ENCODE data around the gene ETDA. TPM values are rescaled to one million over a fixed set of nuclear protein-coding genes. Genes with fewer than 3 reads are reported as not detected.
"Not testable (repeated sequence)": the region's sequence is repeated elsewhere in the genome, so short reads cannot be mapped to it uniquely, and the experiment has no call there.

The ETDA gene
- total RNA-seq: not detected
- not detected for total RNA-seq (2013)

DNA sequence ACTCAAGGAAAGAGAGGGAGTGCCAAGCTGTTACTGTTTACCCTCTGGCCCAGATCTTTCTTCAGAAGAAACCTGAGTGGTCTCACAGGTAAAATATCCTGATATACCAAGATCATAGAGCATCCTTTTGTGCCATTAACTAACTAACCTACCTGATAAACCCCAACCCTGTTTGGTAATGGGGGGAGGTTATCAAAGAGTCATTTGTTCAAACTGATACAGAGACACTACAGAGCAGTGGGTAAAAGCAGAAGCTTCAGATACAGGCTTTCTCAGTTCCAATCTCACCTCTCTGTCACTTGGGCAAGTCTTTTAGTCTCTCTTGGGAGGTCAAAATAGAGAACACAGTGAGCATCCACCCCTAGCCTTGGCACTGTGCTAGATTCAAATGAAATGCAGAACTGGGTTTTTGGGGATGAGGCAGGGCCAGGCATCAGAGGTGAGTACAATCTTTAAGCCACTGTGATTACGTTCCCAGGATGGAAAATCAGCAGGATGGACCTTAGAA is at the start of gene ETDA:
TSS of gene ETDA (plus strand) at position 51 of the 508 bp plus-strand sequence. CDS start 1,216 bp downstream, outside the sequence.
- intact Hi-C loops (cut with micrococcal nuclease); H3K4me3 Mint-ChIP-seq; H3K9me3 Mint-ChIP-seq; H3K27ac ChIP-seq (ENCODE audit: low read length); ATAC-seq; H3K4me1 ChIP-seq (ENCODE audit: control insufficient read depth, insufficient read depth, low read length); H3K36me3 ChIP-seq (ENCODE audit: control insufficient read depth, insufficient read depth, low read length); DNase-seq; H3K27me3 Mint-ChIP-seq (ENCODE audit: low read depth in 2 of 2); H3K27ac Mint-ChIP-seq; H3K9me3 ChIP-seq (ENCODE audit: control insufficient read depth, insufficient read depth, low read length); H3K4me3 ChIP-seq (ENCODE audit: low read length); H3K36me3 Mint-ChIP-seq; H3K27me3 ChIP-seq (ENCODE audit: control insufficient read depth, insufficient read depth, low read length); H3K4me1 Mint-ChIP-seq: not testable (repeated sequence)
- no CpG with 5 or more reads among the region's 1 CpG for WGBS (ENCODE audit: insufficient coverage)

DNA sequence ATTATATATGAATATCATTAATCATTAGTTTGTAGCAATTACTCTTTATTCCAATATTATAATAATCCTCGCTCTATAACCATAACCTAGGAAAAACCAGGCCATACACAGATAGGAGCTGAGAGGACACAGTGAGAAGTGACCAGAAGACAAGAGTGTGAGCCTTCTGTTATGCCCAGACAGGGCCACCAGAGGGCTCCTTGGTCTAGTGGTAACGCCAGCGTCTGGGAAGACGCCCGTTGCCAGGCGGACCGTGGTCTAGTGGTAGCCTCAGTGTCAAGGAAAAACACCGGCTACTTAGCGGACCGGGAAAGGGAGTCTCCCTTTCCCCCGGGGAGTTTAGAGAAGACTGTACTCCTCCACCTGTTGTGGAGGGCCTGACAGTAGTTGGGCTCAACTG is 45.4 kb upstream of the ETDA start:
- H3K9me3 Mint-ChIP-seq; H3K27ac ChIP-seq (ENCODE audit: low read length); H3K4me3 ChIP-seq (ENCODE audit: low read length); H3K4me3 Mint-ChIP-seq; H3K36me3 ChIP-seq (ENCODE audit: control insufficient read depth, insufficient read depth, low read length); H3K4me1 Mint-ChIP-seq; H3K36me3 Mint-ChIP-seq; H3K27me3 ChIP-seq (ENCODE audit: control insufficient read depth, insufficient read depth, low read length); H3K4me1 ChIP-seq (ENCODE audit: control insufficient read depth, insufficient read depth, low read length); H3K9me3 ChIP-seq (ENCODE audit: control insufficient read depth, insufficient read depth, low read length); ATAC-seq; intact Hi-C loops (cut with micrococcal nuclease); H3K27ac Mint-ChIP-seq: not testable (repeated sequence)
- DNase-seq: peak in 1 of 2 donors; percentile 2
- H3K27me3 Mint-ChIP-seq (ENCODE audit: low read depth in 2 of 2): peaks cover 8 to 59% of the 10 kb centered on the region in 2 donors
- WGBS (ENCODE audit: insufficient coverage): 30% methylated on average over 10 of the region's 11 CpGs
- TF ChIP-seq, protein P1, sequence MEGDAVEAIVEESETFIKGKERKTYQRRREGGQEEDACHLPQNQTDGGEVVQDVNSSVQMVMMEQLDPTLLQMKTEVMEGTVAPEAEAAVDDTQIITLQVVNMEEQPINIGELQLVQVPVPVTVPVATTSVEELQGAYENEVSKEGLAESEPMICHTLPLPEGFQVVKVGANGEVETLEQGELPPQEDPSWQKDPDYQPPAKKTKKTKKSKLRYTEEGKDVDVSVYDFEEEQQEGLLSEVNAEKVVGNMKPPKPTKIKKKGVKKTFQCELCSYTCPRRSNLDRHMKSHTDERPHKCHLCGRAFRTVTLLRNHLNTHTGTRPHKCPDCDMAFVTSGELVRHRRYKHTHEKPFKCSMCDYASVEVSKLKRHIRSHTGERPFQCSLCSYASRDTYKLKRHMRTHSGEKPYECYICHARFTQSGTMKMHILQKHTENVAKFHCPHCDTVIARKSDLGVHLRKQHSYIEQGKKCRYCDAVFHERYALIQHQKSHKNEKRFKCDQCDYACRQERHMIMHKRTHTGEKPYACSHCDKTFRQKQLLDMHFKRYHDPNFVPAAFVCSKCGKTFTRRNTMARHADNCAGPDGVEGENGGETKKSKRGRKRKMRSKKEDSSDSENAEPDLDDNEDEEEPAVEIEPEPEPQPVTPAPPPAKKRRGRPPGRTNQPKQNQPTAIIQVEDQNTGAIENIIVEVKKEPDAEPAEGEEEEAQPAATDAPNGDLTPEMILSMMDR (IDR thresholded peaks at IDR 0.05): peak; percentile 23

DNA sequence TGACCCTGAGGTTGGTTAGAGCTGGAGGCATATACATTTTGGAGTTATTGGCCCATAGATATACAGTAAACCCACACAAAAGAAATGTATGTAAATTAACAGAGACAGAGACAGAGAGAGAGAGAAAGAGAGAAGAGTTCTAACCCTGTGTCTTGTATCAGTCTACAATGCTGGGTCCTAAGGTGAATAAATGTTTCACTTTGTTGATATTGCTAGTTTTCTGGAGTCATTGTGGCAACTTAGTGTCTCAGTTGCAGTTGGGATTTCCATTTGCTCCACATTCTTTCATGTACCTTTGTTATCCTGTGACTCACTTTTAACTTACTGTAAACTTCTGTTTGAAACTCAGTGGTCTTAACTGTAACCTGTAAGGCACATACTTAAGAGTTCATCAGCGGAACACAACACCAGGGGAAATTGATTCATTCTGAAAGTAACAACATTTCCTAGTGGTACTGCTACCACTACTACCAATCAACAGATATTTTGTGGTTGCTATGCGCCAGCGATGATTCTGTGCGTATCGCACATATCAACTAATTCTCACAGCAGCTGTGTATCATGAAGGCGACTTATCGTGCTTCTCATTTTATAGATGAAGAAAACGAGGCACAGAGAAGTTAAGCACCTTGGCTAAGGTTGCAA is 38.5 kb upstream of the ETDA start:
- Mint-ChIP-seq H3K36me3 (no peaks in the 10 kb centered on the region), H3K4me1 (no peaks in the 10 kb centered on the region), H3K27ac (no peak overlapping the region), H3K4me3 (no peak overlapping the region), H3K9me3 (no peaks in the 10 kb centered on the region), H3K27me3 (ENCODE audit: low read depth in 2 of 2) (peaks cover 13 to 25% of the 10 kb centered on the region in 2 donors)
- Histone ChIP-seq H3K9me3 (ENCODE audit: control insufficient read depth, insufficient read depth, low read length) (no peaks in the 10 kb centered on the region), H3K27ac (ENCODE audit: low read length) (no peak overlapping the region), H3K4me1 (ENCODE audit: control insufficient read depth, insufficient read depth, low read length) (no peaks in the 10 kb centered on the region), H3K4me3 (ENCODE audit: low read length) (no peak overlapping the region), H3K27me3 (ENCODE audit: control insufficient read depth, insufficient read depth, low read length) (no peaks in the 10 kb centered on the region), H3K36me3 (ENCODE audit: control insufficient read depth, insufficient read depth, low read length) (no peaks in the 10 kb centered on the region)
- intact Hi-C loops (cut with micrococcal nuclease): no loop called here
- TF ChIP-seq, protein P1 (IDR thresholded peaks at IDR 0.05): no peak
- 86% methylated on average over 8 of the region's 8 CpGs for WGBS (ENCODE audit: insufficient coverage)
- no peak for ATAC-seq
- peak in 1 of 2 donors; percentile 14 for DNase-seq

DNA sequence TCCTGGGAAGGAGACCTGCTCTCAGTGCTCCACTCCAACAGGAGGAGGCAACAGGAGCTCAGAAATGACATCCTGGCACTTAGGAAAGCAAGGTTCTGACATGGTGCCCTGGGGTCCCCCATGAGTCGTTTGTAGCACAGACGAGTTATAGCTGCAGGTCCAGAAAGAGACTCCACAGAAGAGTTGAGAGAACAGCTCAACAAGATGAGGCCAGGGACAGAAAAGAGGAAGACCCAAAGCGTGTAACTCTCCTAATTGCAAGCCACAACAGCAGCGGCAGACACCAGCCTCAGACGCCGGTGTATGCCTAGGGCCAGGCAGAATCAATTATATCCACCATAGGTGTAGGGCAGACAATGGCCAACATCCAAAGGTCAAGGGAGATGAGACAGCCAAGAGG is 5.9 kb upstream of the ETDA start:
- H3K27ac Mint-ChIP-seq; H3K27me3 Mint-ChIP-seq (ENCODE audit: low read depth in 2 of 2); ATAC-seq; H3K4me1 Mint-ChIP-seq; H3K27ac ChIP-seq (ENCODE audit: low read length); H3K27me3 ChIP-seq (ENCODE audit: control insufficient read depth, insufficient read depth, low read length); DNase-seq; H3K4me3 ChIP-seq (ENCODE audit: low read length); H3K4me3 Mint-ChIP-seq; H3K36me3 ChIP-seq (ENCODE audit: control insufficient read depth, insufficient read depth, low read length); H3K36me3 Mint-ChIP-seq; H3K9me3 ChIP-seq (ENCODE audit: control insufficient read depth, insufficient read depth, low read length); H3K9me3 Mint-ChIP-seq; H3K4me1 ChIP-seq (ENCODE audit: control insufficient read depth, insufficient read depth, low read length); intact Hi-C loops (cut with micrococcal nuclease): not testable (repeated sequence)
- no CpG with 5 or more reads among the region's 6 CpGs for WGBS (ENCODE audit: insufficient coverage)

DNA sequence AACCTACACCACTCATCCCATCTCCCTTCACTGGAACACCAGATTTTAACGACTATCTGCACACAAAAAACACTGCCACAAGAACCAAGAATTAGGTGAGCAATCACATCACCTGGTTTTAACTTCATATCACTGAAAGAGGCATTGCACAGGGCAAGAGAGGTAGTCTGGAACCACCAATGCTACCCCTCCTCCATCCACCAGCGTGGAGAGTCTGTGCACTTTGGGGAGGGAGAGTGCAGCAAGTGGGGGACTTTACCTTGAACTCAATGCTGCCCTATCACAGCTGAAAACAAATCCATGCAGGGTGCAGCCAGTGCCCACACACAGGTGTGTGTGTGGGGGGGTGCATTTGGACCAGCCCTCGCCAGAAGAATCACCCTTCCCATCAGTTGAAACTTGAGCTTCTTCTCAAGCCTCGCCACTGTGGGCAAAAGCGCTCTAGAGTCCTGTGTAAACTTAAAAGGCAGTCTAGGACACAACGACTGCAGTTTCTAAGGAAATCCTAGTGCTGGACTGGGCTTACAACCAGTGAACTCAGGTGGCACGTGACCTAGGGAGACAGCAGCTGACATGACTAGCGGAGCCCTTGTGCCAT is 4.3 kb downstream of the ETDA start:
- H3K27ac ChIP-seq (ENCODE audit: low read length); H3K4me3 ChIP-seq (ENCODE audit: low read length); DNase-seq; H3K36me3 ChIP-seq (ENCODE audit: control insufficient read depth, insufficient read depth, low read length); intact Hi-C loops (cut with micrococcal nuclease); H3K9me3 Mint-ChIP-seq; H3K4me3 Mint-ChIP-seq; H3K4me1 ChIP-seq (ENCODE audit: control insufficient read depth, insufficient read depth, low read length); H3K27me3 ChIP-seq (ENCODE audit: control insufficient read depth, insufficient read depth, low read length); H3K4me1 Mint-ChIP-seq; ATAC-seq; H3K9me3 ChIP-seq (ENCODE audit: control insufficient read depth, insufficient read depth, low read length); H3K36me3 Mint-ChIP-seq; H3K27ac Mint-ChIP-seq: not testable (repeated sequence)
- 95% methylated on average over 4 of the region's 8 CpGs for WGBS (ENCODE audit: insufficient coverage)
- H3K27me3 Mint-ChIP-seq (ENCODE audit: low read depth in 2 of 2): peaks cover 0 to 19% of the 10 kb centered on the region in 2 donors
